LNCaP clone FGC (cell line): Measurements from ENCODE around the gene MED26.

Experiments used
- DNase-seq: peaks from one replicate; pipeline ENCODE4 v3.0.0-alpha.2; 2011; ENCODE audit warnings: low read depth
- H3K4me3 ChIP-seq: 2 replicates; pipeline ENCODE4 v1.5.1; 2011; ENCODE audit warnings: mild to moderate bottlenecking, low read depth, low read length, control low read depth
- TF ChIP-seq, protein P1 (sequence below): IDR thresholded peaks from 2 replicates; pipeline ENCODE4 v1.5.1; 2012; ENCODE audit warnings: mild to moderate bottlenecking; ENCODE audit not compliant: control insufficient read depth, insufficient read depth; ENCODE audit errors: extremely low read depth

MED26 gene

DNA sequence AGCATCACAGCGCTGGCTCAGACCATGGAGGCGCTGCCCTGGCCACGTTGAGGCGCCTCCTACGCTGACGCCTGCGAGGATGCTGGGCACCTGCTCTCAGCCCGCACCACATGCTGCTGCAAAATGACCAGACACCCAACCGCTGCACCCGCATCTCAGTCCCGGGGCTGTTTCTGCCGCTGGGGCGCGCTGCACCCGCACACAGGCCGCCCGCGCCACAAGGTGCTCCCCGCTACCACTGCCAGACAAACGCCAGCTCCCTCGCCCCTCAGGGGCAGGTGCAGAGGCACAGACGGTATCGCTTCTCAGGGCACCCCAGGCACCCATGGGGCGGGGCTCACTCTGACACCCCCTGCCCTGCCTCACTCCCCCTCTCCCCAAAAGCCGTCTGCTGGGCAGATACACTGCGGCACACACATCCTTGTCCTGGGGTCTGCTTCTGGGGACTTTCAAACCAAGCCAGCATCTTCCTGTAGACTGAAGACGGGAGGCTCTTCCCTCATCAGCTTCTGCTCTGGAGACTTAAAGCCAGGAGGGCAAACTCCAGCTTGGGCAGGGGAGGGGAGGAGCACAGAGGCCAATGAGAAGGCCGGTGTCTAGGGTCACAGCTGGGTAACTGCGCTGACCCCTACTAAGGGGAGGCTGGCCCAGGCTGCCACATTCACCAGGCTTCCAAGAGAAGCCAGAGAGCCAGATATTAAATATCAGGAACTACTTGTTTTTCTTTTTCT is 102.1 kb downstream of the MED26 start:
- DNase-seq, result no peak
- TF ChIP-seq, protein P1, sequence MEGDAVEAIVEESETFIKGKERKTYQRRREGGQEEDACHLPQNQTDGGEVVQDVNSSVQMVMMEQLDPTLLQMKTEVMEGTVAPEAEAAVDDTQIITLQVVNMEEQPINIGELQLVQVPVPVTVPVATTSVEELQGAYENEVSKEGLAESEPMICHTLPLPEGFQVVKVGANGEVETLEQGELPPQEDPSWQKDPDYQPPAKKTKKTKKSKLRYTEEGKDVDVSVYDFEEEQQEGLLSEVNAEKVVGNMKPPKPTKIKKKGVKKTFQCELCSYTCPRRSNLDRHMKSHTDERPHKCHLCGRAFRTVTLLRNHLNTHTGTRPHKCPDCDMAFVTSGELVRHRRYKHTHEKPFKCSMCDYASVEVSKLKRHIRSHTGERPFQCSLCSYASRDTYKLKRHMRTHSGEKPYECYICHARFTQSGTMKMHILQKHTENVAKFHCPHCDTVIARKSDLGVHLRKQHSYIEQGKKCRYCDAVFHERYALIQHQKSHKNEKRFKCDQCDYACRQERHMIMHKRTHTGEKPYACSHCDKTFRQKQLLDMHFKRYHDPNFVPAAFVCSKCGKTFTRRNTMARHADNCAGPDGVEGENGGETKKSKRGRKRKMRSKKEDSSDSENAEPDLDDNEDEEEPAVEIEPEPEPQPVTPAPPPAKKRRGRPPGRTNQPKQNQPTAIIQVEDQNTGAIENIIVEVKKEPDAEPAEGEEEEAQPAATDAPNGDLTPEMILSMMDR, result no peak

DNA sequence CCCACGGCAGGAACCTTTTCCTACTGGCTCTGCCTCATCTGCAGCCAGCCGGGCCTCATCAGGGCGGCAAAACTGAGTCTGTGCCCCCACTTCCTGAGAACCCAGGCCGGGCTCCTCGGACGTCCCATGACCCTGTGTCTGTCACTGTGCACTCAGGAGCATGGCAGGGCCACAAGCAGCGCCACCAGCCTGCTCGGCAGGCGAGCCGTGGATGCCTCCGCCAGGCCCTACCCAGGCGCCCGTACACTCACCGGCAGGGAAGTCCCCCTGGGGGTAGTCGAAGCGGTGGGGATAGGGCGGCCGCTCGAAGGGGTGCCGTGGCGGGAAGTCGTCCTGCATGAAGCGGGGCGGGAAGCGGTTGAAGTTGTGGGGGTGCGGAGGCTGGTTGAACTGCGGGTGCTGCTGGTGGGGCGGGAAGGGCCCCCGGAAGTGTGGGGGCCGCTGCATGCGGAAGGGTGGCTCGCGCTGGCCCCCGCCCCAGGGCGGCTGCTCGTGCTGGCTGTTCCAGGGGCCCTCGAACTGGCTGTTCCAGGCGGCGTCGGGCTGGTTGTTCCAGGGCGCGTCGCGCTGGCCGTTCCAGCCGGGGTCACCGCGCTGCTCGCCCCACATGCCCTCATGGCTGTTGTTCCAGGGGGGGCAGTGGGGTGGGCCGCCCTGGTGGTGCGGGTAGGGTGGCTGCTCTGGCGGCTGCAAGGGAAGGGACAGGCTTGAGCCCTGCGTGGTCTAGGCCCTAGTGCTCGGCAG is 102.8 kb downstream of the MED26 start:
- DNase-seq, result no peak
- TF ChIP-seq, protein P1, result no peak

More for the DNA sequence above, 102.1 kb downstream of the MED26 start:
- H3K4me3 ChIP-seq, result no peak overlapping the region

More for the DNA sequence above, 102.8 kb downstream of the MED26 start:
- H3K4me3 ChIP-seq, result no peak overlapping the region
